Measurements from ENCODE around the gene TMEM115. TPM values are rescaled to one million over a fixed set of nuclear protein-coding genes. Genes with fewer than 3 reads are reported as not detected.
A peak's percentile ranks its signal among the peaks of the same experiment; 100 is the strongest.

Gene TMEM115
- total RNA-seq, 2 donors from 2014 or later: 16.7 to 17.4 TPM

DNA sequence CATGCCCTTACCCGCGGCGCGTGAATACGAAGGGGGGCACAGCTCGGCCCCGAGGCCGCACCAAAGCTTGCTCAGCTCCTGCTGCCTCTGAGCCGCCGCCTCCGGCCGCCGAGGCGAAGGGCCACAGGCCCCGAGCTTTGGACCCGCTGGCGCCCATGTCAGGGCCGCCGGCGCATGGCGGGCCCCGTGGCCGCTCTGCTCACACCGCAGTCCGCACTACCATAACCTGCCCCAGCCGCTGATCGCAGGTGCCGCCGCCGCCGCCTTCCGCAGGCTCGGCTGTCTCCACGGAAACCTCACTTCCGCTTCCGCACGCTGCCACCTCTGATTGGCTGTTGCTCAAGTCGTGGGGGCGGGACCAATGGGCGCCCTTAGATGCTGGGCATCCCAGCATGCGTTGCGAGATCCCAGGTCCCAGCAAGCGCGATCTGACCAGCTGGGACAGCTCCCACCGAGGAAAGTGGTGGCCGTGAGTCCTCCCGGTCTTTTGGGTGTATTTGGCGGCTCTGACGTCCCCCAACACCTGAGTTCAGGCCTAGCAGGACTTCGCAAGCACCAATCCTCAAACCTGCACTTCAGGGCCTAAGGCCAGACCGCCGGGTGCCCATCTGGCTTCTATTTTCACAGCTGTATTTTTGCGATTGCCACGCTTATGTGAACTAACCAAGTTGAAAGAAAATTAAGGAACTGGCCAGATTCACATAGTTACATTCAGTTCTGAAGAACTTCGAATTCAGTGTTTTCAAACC lies 31.2 kb downstream of the TMEM115 start, which contains the start of gene TUSC2:
TSS of gene TUSC2 (minus strand) at position 281 of the 749 bp plus-strand sequence. CDS start at position 157, 124 bp downstream.
- Mint-ChIP-seq H3K4me1 (peaks cover 18% of the 10 kb centered on the region), H3K36me3 (ENCODE audit: low read depth) (no peaks in the 10 kb centered on the region), H3K27me3 (no peaks in the 10 kb centered on the region), H3K4me3 (peak within 1 kb of the TSS; percentile 93), H3K27ac (peak within 1 kb of the TSS; percentile 89)
- no peaks in the 10 kb centered on the region for H3K9me3 ChIP-seq (ENCODE audit: control insufficient read depth, low read length, poor library complexity, severe bottlenecking)
- ATAC-seq (peak; percentile 96), DNase-seq (peak; percentile 90 to 91 (median 90))

DNA sequence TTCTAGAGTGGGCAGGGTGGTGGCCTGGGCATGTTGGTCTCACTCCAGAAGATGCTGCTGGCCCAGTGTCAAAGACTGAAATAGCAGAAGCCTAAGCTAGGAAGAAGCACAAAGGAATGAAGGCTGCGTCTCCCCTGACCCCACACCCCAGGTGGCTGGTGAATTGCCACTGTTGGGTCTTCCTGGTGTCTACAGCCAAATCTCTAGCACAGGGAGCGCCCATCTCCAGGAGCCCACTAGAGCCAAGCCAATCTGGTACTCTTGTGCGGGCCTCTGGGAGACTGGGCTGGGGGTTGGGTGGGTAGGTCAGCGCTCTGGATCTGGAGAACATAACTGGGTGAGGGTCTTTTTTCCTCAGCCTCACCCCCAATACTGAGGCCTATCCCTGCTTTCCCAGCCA lies 32.2 kb downstream of the TMEM115 start:
- Mint-ChIP-seq H3K4me3 (peak overlapping the region; percentile 93), H3K4me1 (peaks cover 18% of the 10 kb centered on the region), H3K36me3 (ENCODE audit: low read depth) (no peaks in the 10 kb centered on the region), H3K27me3 (no peaks in the 10 kb centered on the region), H3K27ac (peak overlapping the region; percentile 89)
- no peaks in the 10 kb centered on the region for H3K9me3 ChIP-seq (ENCODE audit: control insufficient read depth, low read length, poor library complexity, severe bottlenecking)
- ATAC-seq (no peak), DNase-seq (no peak)

DNA sequence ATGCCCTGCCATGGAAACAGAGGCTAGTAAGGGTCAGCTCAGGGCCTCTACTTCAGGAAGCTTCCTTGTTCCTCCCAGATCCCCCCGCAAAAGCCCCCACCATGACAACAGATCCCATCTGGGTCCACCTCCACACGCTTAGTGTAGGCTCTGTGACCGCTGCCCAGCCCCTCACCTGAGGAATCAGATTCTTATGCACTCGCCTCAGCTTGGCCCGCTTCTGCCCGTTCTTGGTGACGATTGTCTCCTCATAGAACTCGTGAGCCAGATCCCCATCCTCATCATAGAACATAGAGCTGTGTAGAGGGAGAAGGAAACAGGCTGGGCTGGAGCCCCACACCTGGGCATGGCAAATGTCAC lies 33.2 kb downstream of the TMEM115 start:
- no peak for DNase-seq
- Mint-ChIP-seq H3K27ac (peak overlapping the region; percentile 3), H3K27me3 (no peaks in the 10 kb centered on the region), H3K4me1 (peaks cover 18% of the 10 kb centered on the region), H3K36me3 (ENCODE audit: low read depth) (no peaks in the 10 kb centered on the region), H3K4me3 (no peak overlapping the region)
- H3K9me3 ChIP-seq (ENCODE audit: control insufficient read depth, low read length, poor library complexity, severe bottlenecking): no peaks in the 10 kb centered on the region
- no peak for ATAC-seq

DNA sequence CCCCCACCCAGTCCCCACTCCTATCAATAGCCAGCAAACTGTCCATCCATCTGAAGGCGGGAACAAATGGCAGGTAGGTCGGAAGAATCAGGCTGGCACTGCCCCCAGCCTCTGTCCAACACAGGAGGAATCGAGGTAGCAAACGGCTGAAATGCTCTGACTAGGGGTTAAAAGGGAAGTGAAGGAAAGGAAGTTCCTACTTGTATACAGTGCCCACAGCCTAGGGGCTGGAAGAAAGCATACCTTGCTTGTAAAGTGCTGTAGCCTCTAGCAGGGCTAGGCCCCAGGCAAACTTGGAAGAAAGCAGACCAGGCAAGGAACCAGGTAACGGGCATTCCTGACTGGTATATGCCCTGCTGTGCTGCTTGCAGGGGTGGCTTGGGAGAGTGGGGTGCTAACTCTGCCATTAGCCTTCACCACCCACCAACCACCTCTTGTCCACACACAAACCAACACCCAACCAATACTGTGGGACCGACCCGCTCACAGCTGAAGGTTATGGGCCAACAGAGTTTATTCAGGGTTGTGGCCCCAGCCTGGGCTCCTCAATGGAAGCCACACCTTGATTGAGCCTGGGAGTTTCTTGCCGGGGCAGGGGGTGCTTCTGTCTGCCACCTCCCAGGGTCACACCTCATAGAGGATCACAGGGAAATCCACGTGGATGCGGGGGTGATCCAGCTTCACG lies 33.7 kb downstream of the TMEM115 start:
- Mint-ChIP-seq H3K27ac (peak overlapping the region; percentile 3), H3K27me3 (no peaks in the 10 kb centered on the region)

DNA sequence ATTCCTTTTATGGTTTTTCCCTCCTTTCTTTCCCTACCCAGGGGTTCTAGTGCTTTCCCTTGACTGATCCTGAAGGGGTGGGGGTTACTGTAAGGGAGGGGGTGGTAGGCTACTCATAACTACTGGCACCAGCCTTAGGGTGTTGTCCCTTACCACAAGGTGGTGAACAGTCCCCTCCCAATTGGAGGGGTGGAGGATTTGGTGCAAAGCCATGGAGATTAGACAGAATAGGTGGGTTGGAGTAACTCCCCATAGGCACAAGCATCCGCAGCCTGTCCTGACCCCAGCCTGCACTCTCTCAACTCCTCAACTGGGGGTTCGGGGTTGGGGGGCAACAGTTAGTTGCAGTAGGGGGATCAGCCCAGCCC lies 34.2 kb downstream of the TMEM115 start:
- no peaks in the 10 kb centered on the region for H3K36me3 Mint-ChIP-seq (ENCODE audit: low read depth)
- H3K9me3 ChIP-seq (ENCODE audit: control insufficient read depth, low read length, poor library complexity, severe bottlenecking): no peaks in the 10 kb centered on the region
- ATAC-seq: no peak
- peaks cover 25% of the 10 kb centered on the region for H3K4me1 Mint-ChIP-seq
- no peak overlapping the region for H3K4me3 Mint-ChIP-seq
- no peak for DNase-seq
- no peaks in the 10 kb centered on the region for H3K27me3 Mint-ChIP-seq
- no peak overlapping the region for H3K27ac Mint-ChIP-seq

More for the DNA sequence above, 33.7 kb downstream of the TMEM115 start:
- no peaks in the 10 kb centered on the region for H3K9me3 ChIP-seq (ENCODE audit: control insufficient read depth, low read length, poor library complexity, severe bottlenecking)
- H3K36me3 Mint-ChIP-seq (ENCODE audit: low read depth): no peaks in the 10 kb centered on the region
- peaks cover 20% of the 10 kb centered on the region for H3K4me1 Mint-ChIP-seq
- DNase-seq (no peak), ATAC-seq (no peak)
- H3K4me3 Mint-ChIP-seq: no peak overlapping the region

DNA sequence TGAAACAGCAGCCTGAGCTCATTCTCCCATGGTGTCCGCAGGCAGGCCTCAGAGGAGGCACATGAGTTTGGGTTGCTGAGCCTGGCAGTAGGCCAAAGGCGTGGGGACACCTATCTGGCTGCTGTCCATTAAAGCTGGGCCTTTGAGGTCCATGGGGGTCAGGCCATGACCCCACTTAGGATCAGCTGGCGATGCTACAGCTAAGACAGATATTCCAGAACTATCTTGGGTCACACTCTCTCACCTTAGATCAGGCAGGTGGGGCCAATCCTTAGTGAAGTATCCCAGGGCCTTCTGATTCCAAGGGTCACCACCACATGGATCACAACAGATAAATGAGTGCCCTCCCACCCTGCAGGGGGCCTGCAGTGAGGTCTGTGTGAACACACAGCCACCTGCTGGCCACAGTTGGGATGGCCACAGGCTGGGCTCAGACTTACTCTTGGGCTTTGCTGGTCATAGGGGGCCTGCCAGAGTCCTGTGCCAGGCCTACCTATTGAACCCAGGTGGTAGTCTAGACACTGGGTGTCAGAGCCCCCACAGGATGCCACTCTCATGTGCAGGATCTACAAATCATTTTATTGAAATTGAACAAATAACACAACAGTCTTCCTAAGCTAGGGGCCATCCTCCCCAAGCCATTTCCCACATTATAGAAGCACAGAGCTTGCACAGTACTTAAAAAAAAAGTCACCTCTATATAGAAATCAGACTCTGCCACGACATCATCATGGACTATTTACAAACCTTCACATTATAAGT lies 34.8 kb downstream of the TMEM115 start:
- Mint-ChIP-seq H3K4me3 (no peak overlapping the region), H3K36me3 (ENCODE audit: low read depth) (no peaks in the 10 kb centered on the region), H3K27me3 (no peaks in the 10 kb centered on the region), H3K4me1 (peaks cover 29% of the 10 kb centered on the region), H3K27ac (peak overlapping the region; percentile 32)
- no peaks in the 10 kb centered on the region for H3K9me3 ChIP-seq (ENCODE audit: control insufficient read depth, low read length, poor library complexity, severe bottlenecking)
- DNase-seq (peak in 2 of 3 donors; percentile 40 to 58), ATAC-seq (no peak)

DNA sequence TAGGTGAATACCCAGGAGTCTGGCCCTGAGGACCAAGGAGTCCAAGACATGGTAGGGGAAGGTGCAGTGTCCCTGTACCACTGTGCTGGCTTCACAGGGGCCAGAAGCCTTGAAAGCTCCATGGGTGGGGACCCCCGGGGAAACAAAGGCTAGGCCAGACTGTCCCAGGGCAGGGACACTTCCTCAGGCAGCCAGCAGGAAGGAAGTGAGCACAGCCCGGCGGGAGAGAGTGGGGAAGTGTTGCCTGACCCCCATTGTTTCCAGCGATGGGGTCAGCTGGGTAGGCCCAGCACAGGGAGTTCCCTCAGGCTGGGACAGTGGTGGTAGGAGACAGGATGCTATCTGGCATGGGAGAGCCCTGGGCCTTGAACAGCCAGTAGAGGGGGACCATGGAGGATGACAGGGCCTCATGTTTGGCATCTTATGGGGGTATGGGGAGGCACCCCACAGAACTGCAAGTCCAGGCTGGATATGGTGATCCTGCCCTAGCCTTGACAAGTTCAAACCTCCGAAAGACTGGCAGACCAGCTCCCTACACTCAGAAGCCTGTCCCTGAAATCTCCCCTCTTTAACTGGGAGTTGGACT lies 35.6 kb downstream of the TMEM115 start:
- Mint-ChIP-seq H3K4me1 (peaks cover 32% of the 10 kb centered on the region), H3K36me3 (ENCODE audit: low read depth) (no peaks in the 10 kb centered on the region), H3K27ac (no peak overlapping the region), H3K4me3 (no peak overlapping the region), H3K27me3 (no peaks in the 10 kb centered on the region)
- no peak for ATAC-seq
- H3K9me3 ChIP-seq (ENCODE audit: control insufficient read depth, low read length, poor library complexity, severe bottlenecking): no peaks in the 10 kb centered on the region
- DNase-seq: no peak

DNA sequence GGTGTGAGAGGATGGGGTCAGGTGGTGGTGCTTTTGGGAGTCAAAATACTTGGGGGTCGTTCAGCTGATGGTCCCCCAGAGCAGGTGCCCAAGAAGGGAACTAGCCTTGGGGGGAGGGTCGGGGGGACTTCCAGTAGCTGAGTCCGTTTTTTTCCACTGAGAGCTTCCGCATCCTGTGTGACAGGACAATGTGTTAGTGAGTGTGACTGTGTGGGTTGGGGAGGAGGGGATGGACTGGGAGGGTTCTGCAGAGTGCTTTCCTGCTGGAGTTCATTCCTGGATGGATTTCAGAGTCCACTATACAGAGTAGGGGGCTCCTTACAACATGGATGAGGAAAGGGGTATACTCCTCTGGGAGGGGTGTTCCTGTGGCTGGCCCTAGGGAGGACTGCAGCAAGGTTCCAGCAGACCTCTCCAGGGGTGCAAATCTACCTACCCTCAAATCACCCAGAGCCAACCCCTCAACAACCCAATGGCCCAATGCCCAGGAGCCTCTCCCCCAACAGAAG lies 36.2 kb downstream of the TMEM115 start:
- Mint-ChIP-seq H3K4me3 (no peak overlapping the region), H3K36me3 (ENCODE audit: low read depth) (no peaks in the 10 kb centered on the region), H3K27ac (no peak overlapping the region), H3K4me1 (peaks cover 30% of the 10 kb centered on the region), H3K27me3 (no peaks in the 10 kb centered on the region)
- DNase-seq (no peak), ATAC-seq (no peak)
- no peaks in the 10 kb centered on the region for H3K9me3 ChIP-seq (ENCODE audit: control insufficient read depth, low read length, poor library complexity, severe bottlenecking)

DNA sequence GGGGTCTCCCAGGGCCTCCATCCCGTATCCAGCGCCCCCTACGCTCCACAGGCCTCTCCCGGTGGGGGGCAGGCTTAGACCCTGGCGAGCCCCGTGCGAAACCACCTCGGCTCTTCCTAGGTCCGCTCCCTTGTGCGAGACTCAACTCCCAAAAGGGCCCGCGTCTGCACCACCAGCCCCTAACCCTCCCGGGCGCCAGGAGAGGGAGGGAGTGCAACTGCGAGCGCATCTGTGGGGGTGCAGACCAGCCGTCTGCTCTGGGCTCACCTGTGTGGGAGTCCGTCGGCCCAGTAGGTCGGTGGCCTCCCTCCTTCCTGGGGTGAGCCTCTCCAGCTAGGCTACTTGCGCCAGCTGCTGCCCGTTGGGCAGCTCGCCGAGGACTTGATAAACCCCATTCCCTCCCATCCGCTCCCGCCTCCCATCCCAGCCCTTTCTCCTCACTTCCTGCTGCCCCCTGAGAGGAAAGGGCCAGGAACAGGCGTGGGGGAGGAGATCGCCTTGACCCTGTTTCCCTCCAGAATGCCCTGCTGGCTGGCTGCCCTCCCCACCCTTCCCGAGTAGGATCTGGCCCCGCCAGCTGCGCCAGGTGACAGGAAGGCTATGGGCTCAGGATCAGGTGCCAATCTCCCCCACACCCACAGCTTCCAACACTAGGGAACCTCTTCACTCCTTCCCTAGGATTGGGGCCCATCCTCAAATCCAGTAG lies 36.8 kb downstream of the TMEM115 start, which contains the start of gene HYAL2:
TSS of gene HYAL2 (minus strand) at position 360 of the 706 bp plus-strand sequence. CDS start 2,256 bp downstream, outside the sequence.
- no peaks in the 10 kb centered on the region for H3K9me3 ChIP-seq (ENCODE audit: control insufficient read depth, low read length, poor library complexity, severe bottlenecking)
- no peaks in the 10 kb centered on the region for H3K36me3 Mint-ChIP-seq (ENCODE audit: low read depth)
- peak within 1 kb of the TSS; percentile 59 for H3K27ac Mint-ChIP-seq
- ATAC-seq: no peak
- peaks cover 33% of the 10 kb centered on the region for H3K4me1 Mint-ChIP-seq
- peak within 1 kb of the TSS; percentile 89 for H3K4me3 Mint-ChIP-seq
- no peak for DNase-seq
- no peaks in the 10 kb centered on the region for H3K27me3 Mint-ChIP-seq

DNA sequence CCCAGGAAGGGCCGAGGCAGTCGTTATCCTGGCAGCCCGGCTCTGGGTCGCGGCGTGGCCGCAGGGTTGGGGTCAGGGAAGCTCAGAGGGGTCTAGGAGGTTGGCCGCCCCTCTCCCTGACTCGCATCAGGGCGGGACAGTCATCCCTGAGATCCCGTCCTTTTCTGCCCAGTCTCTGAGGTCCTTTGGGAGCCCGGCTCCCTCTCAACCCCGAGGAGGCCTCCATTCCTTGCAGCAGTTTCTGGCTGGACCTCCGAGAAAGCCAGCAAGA lies 37.3 kb downstream of the TMEM115 start:
- ATAC-seq (no peak), DNase-seq (no peak)
- Mint-ChIP-seq H3K36me3 (ENCODE audit: low read depth) (no peaks in the 10 kb centered on the region), H3K27me3 (no peaks in the 10 kb centered on the region), H3K4me3 (peak overlapping the region; percentile 56), H3K27ac (no peak overlapping the region), H3K4me1 (peaks cover 33% of the 10 kb centered on the region)
- no peaks in the 10 kb centered on the region for H3K9me3 ChIP-seq (ENCODE audit: control insufficient read depth, low read length, poor library complexity, severe bottlenecking)

DNA sequence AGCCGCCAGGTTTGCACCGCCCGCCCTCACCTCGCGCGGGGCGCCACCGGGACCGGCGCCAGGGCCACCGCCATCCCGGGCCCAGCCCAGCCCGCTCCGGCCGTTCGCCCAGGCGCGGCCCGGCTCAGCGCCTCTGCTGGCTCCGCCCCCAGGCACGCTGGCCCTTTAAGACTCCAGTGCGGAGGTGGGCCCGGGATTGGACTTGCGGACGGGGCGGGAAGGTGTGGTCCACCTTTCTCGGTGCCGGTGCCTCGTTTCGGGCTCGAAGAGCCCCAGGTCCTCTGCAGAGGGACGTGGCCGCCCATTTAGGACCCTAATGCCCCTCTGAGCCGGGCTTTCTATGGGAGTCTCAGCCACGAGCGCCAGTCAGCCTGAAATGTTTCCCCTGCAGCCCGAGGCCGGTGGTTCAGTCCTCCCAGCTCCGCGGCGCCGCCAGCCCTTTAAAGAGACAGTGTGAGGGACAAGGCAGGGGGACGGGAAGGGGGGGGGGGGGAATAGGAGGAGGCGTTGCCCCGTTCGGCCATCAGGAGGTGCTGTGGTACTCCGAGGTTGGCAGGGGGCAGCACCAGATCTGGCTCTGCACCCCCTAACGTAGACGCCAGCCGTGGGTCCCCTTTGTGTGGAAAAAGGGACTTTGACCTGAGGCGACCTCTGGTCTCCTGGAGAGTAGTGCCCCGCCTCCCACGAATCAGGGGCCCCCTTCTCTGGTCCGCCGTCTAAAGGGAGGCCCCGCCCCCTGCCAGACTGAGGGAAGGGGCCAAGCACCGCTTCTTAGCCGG lies 37.8 kb downstream of the TMEM115 start:
- H3K4me3 Mint-ChIP-seq: peak overlapping the region; percentile 89
- H3K9me3 ChIP-seq (ENCODE audit: control insufficient read depth, low read length, poor library complexity, severe bottlenecking): no peaks in the 10 kb centered on the region
- ATAC-seq: peak; percentile 75
- DNase-seq: peak; percentile 68 to 69 (median 68)
- no peaks in the 10 kb centered on the region for H3K36me3 Mint-ChIP-seq (ENCODE audit: low read depth)
- H3K27ac Mint-ChIP-seq: peak overlapping the region; percentile 59
- peaks cover 33% of the 10 kb centered on the region for H3K4me1 Mint-ChIP-seq
- no peaks in the 10 kb centered on the region for H3K27me3 Mint-ChIP-seq

DNA sequence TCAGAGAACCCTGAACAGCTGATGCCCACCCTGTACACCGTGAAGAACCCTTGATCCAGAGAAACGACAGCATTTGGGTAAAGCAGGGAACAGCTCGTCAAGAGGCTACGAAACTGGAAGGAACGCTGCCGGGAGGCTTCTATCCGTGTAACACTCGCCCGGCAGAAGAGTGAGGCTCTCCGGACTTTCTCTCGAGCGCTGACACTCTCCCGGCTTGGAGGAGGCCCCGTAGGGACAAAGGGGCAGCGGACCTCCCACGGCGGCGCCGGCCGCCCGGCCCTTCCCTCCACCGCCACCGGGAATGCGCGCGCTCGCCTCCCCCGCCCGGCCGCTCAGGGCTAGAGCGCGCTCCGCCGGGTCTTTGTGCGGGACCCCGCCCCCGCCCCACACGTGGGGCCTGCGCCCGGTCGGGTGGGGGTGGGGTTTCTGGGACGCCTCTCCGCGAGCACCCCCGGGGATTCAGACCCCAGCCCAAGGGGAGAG lies 38.4 kb downstream of the TMEM115 start:
- ATAC-seq: peak; percentile 45
- H3K9me3 ChIP-seq (ENCODE audit: control insufficient read depth, low read length, poor library complexity, severe bottlenecking): no peaks in the 10 kb centered on the region
- peak overlapping the region; percentile 89 for H3K4me3 Mint-ChIP-seq
- peak overlapping the region; percentile 75 for H3K27ac Mint-ChIP-seq
- H3K4me1 Mint-ChIP-seq: peaks cover 38% of the 10 kb centered on the region
- no peaks in the 10 kb centered on the region for H3K27me3 Mint-ChIP-seq
- peak in 2 of 3 donors; percentile 51 to 61 for DNase-seq
- no peaks in the 10 kb centered on the region for H3K36me3 Mint-ChIP-seq (ENCODE audit: low read depth)
